Astrocyte (in vitro differentiated cells and primary cell): ENCODE measurements around the gene NAV3. TPM values are rescaled to one million over a fixed set of nuclear protein-coding genes. Genes with fewer than 3 reads are reported as not detected.

Experiments
- DNase-seq: peaks from one replicate; pipeline ENCODE4 v3.0.0-alpha.2; 2010; ENCODE audit warnings: low read depth
- FAIRE-seq: peaks from 2 replicates; lab custom pipeline; 2011; peaks lifted over from hg19 to GRCh38; lab: Jason Lieb, UNC
- H2AFZ ChIP-seq: 2 replicates; pipeline ENCODE4 v1.6.0; 2012; ENCODE audit warnings: low read depth, low read length, inconsistent platforms
- H3K27ac ChIP-seq: 2 replicates; pipeline ENCODE4 v1.5.1; 2011; ENCODE audit warnings: low read depth, low read length, inconsistent platforms
- H3K27me3 ChIP-seq: 2 replicates; pipeline ENCODE4 v1.6.0; 2011; ENCODE audit warnings: low read length, inconsistent platforms; ENCODE audit not compliant: insufficient read depth
- H3K36me3 ChIP-seq: 2 replicates; pipeline ENCODE4 v1.5.1; 2011; ENCODE audit warnings: low read length, inconsistent platforms; ENCODE audit not compliant: insufficient read depth
- H3K4me1 ChIP-seq: 2 replicates; pipeline ENCODE4 v1.5.1; 2011; ENCODE audit warnings: low read length, inconsistent platforms; ENCODE audit not compliant: insufficient read depth
- H3K4me2 ChIP-seq: 2 replicates; pipeline ENCODE4 v1.6.0; 2012; ENCODE audit warnings: low read length, inconsistent platforms
- H3K4me3 ChIP-seq: 2 replicates; pipeline ENCODE4 v1.5.1; 2011; ENCODE audit warnings: low read depth, mild to moderate bottlenecking, low read length, inconsistent platforms; ENCODE audit not compliant: insufficient read depth
- H3K79me2 ChIP-seq: 2 replicates; pipeline ENCODE4 v1.6.0; 2012; ENCODE audit warnings: mild to moderate bottlenecking, low read length, inconsistent platforms; ENCODE audit not compliant: insufficient read depth
- H3K9ac ChIP-seq: 2 replicates; pipeline ENCODE4 v1.6.0; 2012; ENCODE audit warnings: mild to moderate bottlenecking, low read length, inconsistent platforms
- H3K9me3 ChIP-seq: 2 replicates; pipeline ENCODE4 v1.5.1; 2012; ENCODE audit warnings: low read depth, mild to moderate bottlenecking, low read length, inconsistent platforms; ENCODE audit not compliant: insufficient read depth
- H4K20me1 ChIP-seq: 2 replicates; pipeline ENCODE4 v1.6.0; 2012; ENCODE audit warnings: low read length, inconsistent platforms; ENCODE audit not compliant: insufficient read depth
- H3K27ac Mint-ChIP-seq: one replicate; pipeline ENCODE4 v1.8.0; 2021; ENCODE audit warnings: mild to moderate bottlenecking, mixed read lengths; ENCODE audit not compliant: unreplicated experiment
- H3K27me3 Mint-ChIP-seq: one replicate; pipeline ENCODE4 v1.8.0; 2021; ENCODE audit warnings: low read depth, mixed read lengths; ENCODE audit not compliant: unreplicated experiment
- H3K36me3 Mint-ChIP-seq: one replicate; pipeline ENCODE4 v1.8.0; 2021; ENCODE audit warnings: low read depth, mixed read lengths; ENCODE audit not compliant: unreplicated experiment
- H3K4me1 Mint-ChIP-seq: one replicate; pipeline ENCODE4 v1.8.0; 2021; ENCODE audit warnings: low read depth, mixed read lengths; ENCODE audit not compliant: unreplicated experiment
- H3K4me3 Mint-ChIP-seq: one replicate; pipeline ENCODE4 v1.8.0; 2021; ENCODE audit warnings: mild to moderate bottlenecking, moderate library complexity, mixed read lengths; ENCODE audit not compliant: unreplicated experiment
- H3K9me3 Mint-ChIP-seq: one replicate; pipeline ENCODE4 v1.8.0; 2021; ENCODE audit warnings: mild to moderate bottlenecking, mixed read lengths; ENCODE audit not compliant: unreplicated experiment
- EZH2 ChIP-seq: IDR thresholded peaks from 2 replicates; pipeline ENCODE4 v1.6.1; 2012; ENCODE audit warnings: mild to moderate bottlenecking, low read length, inconsistent platforms; ENCODE audit not compliant: insufficient read depth
- total RNA-seq: library from RNA; stranded (reverse); gene quantifications from 2 replicates; pipeline ENCODE4 v1.2.1, GENCODE V29; 2021
- TF ChIP-seq, protein P1 (sequence below): IDR thresholded peaks from 2 replicates; pipeline ENCODE4 v1.5.1; 2011; ENCODE audit warnings: low read depth, mild to moderate bottlenecking, inconsistent platforms, low read length, moderate library complexity; ENCODE audit not compliant: insufficient read depth

The NAV3 gene
- total RNA-seq, 1 donor from 2014 or later = 24.1 TPM

DNA sequence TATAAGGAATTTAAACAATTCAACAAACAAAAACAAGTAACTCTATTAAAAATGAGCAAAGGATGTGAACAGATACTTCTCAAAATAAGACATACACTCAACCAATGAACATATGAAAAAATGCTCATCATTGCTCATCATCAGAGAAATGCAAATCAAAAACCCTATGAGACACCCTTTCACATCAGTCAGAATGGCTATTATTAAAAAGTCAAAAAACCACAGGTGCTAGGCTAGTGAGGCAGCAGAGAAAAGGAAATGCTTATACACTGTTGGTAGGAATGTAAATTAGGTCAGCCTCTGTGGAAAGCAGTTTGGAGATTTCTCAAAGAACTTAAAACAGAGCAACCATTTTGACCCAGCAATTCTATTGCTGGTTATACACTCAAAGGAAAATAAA lies 52.0 kb downstream of the NAV3 start:
- no peak for DNase-seq

DNA sequence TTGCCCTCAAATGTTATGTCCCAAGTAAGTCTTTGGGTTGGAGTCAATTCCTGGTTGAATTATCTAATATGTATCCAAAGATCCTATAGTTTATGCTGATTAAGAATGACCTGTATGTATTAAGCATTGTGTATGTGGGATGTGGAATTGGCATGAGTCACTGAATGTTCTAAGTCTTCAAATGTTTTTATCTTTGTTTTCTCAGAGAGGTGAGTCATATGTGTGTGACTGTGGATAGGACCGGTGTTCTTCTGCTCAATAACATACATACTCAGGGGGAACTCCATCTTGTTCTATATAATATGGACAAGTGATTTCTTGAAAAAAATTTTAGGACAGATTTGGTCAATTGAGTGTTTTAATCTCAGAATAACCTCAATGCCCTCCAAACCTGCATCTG lies 57.9 kb downstream of the NAV3 start:
- Mint-ChIP-seq H3K27ac (no peak overlapping the region), H3K4me1 (peaks cover 8% of the 10 kb centered on the region), H3K27me3 (no peaks in the 10 kb centered on the region), H3K9me3 (peaks cover 2% of the 10 kb centered on the region), H3K36me3 (no peaks in the 10 kb centered on the region), H3K4me3 (no peak overlapping the region)
- H3K36me3 ChIP-seq = no peaks in the 10 kb centered on the region
- H3K9ac ChIP-seq = no peak overlapping the region
- H3K79me2 ChIP-seq = no peaks in the 10 kb centered on the region
- H3K4me2 ChIP-seq = no peak overlapping the region
- no peaks in the 10 kb centered on the region for H3K27me3 ChIP-seq
- no peak overlapping the region for H3K4me3 ChIP-seq
- no peaks in the 10 kb centered on the region for H4K20me1 ChIP-seq
- peak; percentile 87 for FAIRE-seq
- peak; percentile 84 for DNase-seq
- H3K9me3 ChIP-seq = no peaks in the 10 kb centered on the region
- H3K27ac ChIP-seq = no peak overlapping the region
- no peaks in the 10 kb centered on the region for H3K4me1 ChIP-seq
- no peak overlapping the region for H2AFZ ChIP-seq
- TF ChIP-seq, protein P1, sequence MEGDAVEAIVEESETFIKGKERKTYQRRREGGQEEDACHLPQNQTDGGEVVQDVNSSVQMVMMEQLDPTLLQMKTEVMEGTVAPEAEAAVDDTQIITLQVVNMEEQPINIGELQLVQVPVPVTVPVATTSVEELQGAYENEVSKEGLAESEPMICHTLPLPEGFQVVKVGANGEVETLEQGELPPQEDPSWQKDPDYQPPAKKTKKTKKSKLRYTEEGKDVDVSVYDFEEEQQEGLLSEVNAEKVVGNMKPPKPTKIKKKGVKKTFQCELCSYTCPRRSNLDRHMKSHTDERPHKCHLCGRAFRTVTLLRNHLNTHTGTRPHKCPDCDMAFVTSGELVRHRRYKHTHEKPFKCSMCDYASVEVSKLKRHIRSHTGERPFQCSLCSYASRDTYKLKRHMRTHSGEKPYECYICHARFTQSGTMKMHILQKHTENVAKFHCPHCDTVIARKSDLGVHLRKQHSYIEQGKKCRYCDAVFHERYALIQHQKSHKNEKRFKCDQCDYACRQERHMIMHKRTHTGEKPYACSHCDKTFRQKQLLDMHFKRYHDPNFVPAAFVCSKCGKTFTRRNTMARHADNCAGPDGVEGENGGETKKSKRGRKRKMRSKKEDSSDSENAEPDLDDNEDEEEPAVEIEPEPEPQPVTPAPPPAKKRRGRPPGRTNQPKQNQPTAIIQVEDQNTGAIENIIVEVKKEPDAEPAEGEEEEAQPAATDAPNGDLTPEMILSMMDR = no peak
- no peak for TF ChIP-seq EZH2

More for the DNA sequence above, 52.0 kb downstream of the NAV3 start:
- TF ChIP-seq, protein P1 = no peak
- no peak for TF ChIP-seq EZH2
- FAIRE-seq = no peak
- H3K4me1 ChIP-seq = no peaks in the 10 kb centered on the region
- no peaks in the 10 kb centered on the region for H4K20me1 ChIP-seq
- H3K4me3 Mint-ChIP-seq = no peak overlapping the region
- no peak overlapping the region for H3K27ac Mint-ChIP-seq
- no peak overlapping the region for H3K4me3 ChIP-seq
- no peak overlapping the region for H3K9ac ChIP-seq
- no peaks in the 10 kb centered on the region for H3K36me3 Mint-ChIP-seq
- no peaks in the 10 kb centered on the region for H3K27me3 Mint-ChIP-seq
- H3K4me2 ChIP-seq = no peak overlapping the region
- H3K4me1 Mint-ChIP-seq = no peaks in the 10 kb centered on the region
- H3K36me3 ChIP-seq = no peaks in the 10 kb centered on the region
- no peaks in the 10 kb centered on the region for H3K27me3 ChIP-seq
- H3K79me2 ChIP-seq = no peaks in the 10 kb centered on the region
- H2AFZ ChIP-seq = no peak overlapping the region
- no peaks in the 10 kb centered on the region for H3K9me3 ChIP-seq
- no peak overlapping the region for H3K27ac ChIP-seq
- H3K9me3 Mint-ChIP-seq = peaks cover 6% of the 10 kb centered on the region

DNA sequence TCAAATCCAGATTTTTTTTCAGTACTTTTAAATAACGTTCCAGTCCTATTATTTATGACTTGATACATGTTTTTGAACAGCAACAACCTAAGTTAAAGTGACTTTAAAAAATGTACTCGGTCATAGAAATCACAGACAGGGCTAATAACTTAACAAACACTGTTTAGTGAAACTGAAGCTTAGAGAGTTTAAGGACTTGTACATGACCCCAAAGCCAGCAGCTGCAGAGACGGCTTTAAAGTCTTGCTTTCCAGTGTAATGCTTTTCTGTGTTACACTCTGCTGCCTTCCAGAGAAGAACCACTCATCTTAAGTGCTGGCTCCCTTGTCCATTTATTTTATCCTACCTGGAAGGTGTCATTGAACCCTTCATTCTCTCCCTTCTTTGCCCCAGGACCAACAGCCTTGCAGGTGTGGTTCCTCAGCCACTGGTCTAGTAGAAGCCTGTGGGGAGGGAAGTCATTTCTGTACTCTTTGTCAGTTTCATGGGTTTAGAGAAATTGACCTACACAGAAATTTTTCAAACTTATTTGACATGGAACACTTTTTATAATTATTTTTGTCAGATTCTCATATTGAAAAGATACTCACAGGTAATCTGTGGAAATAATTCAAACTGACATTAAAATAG lies 60.9 kb downstream of the NAV3 start:
- Mint-ChIP-seq H3K27me3 (no peaks in the 10 kb centered on the region), H3K9me3 (no peaks in the 10 kb centered on the region), H3K27ac (no peak overlapping the region), H3K4me3 (no peak overlapping the region), H3K4me1 (peaks cover 24% of the 10 kb centered on the region), H3K36me3 (no peaks in the 10 kb centered on the region)
- no peak overlapping the region for H3K9ac ChIP-seq
- no peak overlapping the region for H3K4me3 ChIP-seq
- TF ChIP-seq EZH2 = no peak
- TF ChIP-seq, protein P1 = no peak
- FAIRE-seq (no peak), DNase-seq (no peak)
- no peak overlapping the region for H2AFZ ChIP-seq
- no peaks in the 10 kb centered on the region for H4K20me1 ChIP-seq
- no peak overlapping the region for H3K27ac ChIP-seq
- H3K36me3 ChIP-seq = no peaks in the 10 kb centered on the region
- no peaks in the 10 kb centered on the region for H3K9me3 ChIP-seq
- H3K4me1 ChIP-seq = no peaks in the 10 kb centered on the region
- no peaks in the 10 kb centered on the region for H3K27me3 ChIP-seq
- no peaks in the 10 kb centered on the region for H3K79me2 ChIP-seq
- no peak overlapping the region for H3K4me2 ChIP-seq
